GM12878 (cell line): ENCODE measurements around the gene MNT. TPM values are rescaled to one million over a fixed set of nuclear protein-coding genes. Genes with fewer than 3 reads are reported as not detected.

Experiments used
- ATAC-seq: fragments of 200-7000 bp; cut with Tn5 transposase; 3 replicates; pipeline ENCODE4 v1.9.1; 2020; ENCODE audit warnings: mild to moderate bottlenecking, moderate library complexity
- BruUV-seq: library from RNA; stranded (reverse); fragments of 400-500 nt; replicated peaks from 2 replicates; lab custom pipeline; 2021; lab: Mats Ljungman, UMichigan
- CTCF ChIA-PET: fragments of 300-600 bp; sonication (Branson Sonifier 250); formaldehyde crosslinking; extraction: SDS; loops from one replicate; lab custom pipeline; 2021; ENCODE audit warnings: inconsistent platforms; lab: Yijun Ruan, JAX
- POLR2A ChIA-PET: fragments of 350-600 bp; formaldehyde crosslinking; extraction: SDS; loops from one replicate; lab custom pipeline; 2021; ENCODE audit warnings: inconsistent platforms; lab: Charles Lee
- RAD21 ChIA-PET: fragments of 300-600 bp; sonication (Branson Sonifier 250); formaldehyde crosslinking; loops from one replicate; lab custom pipeline; 2023; ENCODE audit warnings: antibody characterized with exemption; ENCODE audit not compliant: unreplicated experiment; lab: Charles Lee
- SMC1A ChIA-PET: fragments of 300-600 bp; sonication (Branson Sonifier 250); formaldehyde crosslinking; loops from one replicate; lab custom pipeline; 2023; ENCODE audit not compliant: unreplicated experiment, uncharacterized antibody; lab: Charles Lee
- DNase-seq: peaks from one replicate; pipeline ENCODE4 v3.0.0-alpha.2; 2011; ENCODE audit warnings: low read depth, low spot score
- FAIRE-seq: peaks from 3 replicates; lab custom pipeline; 2011; peaks lifted over from hg19 to GRCh38; lab: Jason Lieb, UNC
- H2AFZ ChIP-seq: 2 replicates; pipeline ENCODE4 v1.6.0; 2011; ENCODE audit warnings: low read depth, low read length, control low read depth; ENCODE audit not compliant: control insufficient read depth
- H3K27ac ChIP-seq: 2 replicates; pipeline ENCODE4 v1.5.1; 2011; ENCODE audit warnings: control low read depth; ENCODE audit not compliant: control insufficient read depth, insufficient read depth
- H3K27me3 ChIP-seq, 2 experiments: replicated peaks in 1 of 2; 2 replicates each; pipeline versions ENCODE4 v1.6.0 to v1.6.1; 2011; ENCODE audit warnings: low read length in 1 of 2; ENCODE audit not compliant: control insufficient read depth in 2 of 2, insufficient read depth in 2 of 2
- H3K36me3 ChIP-seq, 2 experiments: 2 replicates each; pipeline ENCODE4 v1.5.1; 2011; ENCODE audit warnings: low read length in 1 of 2; ENCODE audit not compliant: control insufficient read depth in 2 of 2, insufficient read depth in 2 of 2
- H3K4me1 ChIP-seq: 2 replicates; pipeline ENCODE4 v1.6.1; 2011; ENCODE audit warnings: mild to moderate bottlenecking, low read length, moderate library complexity, mixed read lengths; ENCODE audit not compliant: control insufficient read depth, insufficient read depth
- H3K4me2 ChIP-seq: 2 replicates; pipeline ENCODE4 v1.6.0; 2011; ENCODE audit warnings: control low read depth; ENCODE audit not compliant: control insufficient read depth, insufficient read depth
- H3K4me3 ChIP-seq: fragments of 200-600 bp; sonication (generic); 2 replicates; pipeline ENCODE4 v1.5.1; 2016
- H3K79me2 ChIP-seq: 2 replicates; pipeline ENCODE4 v1.6.0; 2011; ENCODE audit warnings: low read length; ENCODE audit not compliant: control insufficient read depth, insufficient read depth
- H3K9ac ChIP-seq: 2 replicates; pipeline ENCODE4 v1.8.0; 2011; ENCODE audit warnings: low read length, control low read depth, mixed read lengths; ENCODE audit not compliant: control insufficient read depth, insufficient read depth
- H3K9me3 ChIP-seq: replicated peaks from 3 replicates; pipeline ENCODE4 v1.5.1; 2011; ENCODE audit warnings: mild to moderate bottlenecking, low read length; ENCODE audit not compliant: control insufficient read depth, insufficient read depth
- H4K20me1 ChIP-seq: 2 replicates; pipeline ENCODE4 v1.6.0; 2011; ENCODE audit not compliant: control insufficient read depth, insufficient read depth
- CEBPZ ChIP-seq: fragments of 150-350 bp; IDR thresholded peaks from 2 replicates; pipeline ENCODE4 v1.6.1; 2016; ENCODE audit warnings: low read depth, low read length
- GATAD2B ChIP-seq: fragments of 450-650 bp; conservative IDR thresholded peaks from 2 replicates; pipeline ENCODE4 v1.6.1; 2017; ENCODE audit warnings: low read depth, mild to moderate bottlenecking, moderate library complexity
- SMAD5 ChIP-seq: IDR thresholded peaks from 2 replicates; pipeline ENCODE4 v1.6.1; 2016; ENCODE audit warnings: antibody characterized with exemption, low read depth
- USF2 ChIP-seq: IDR thresholded peaks from 2 replicates; pipeline ENCODE4 v1.6.1; 2011; ENCODE audit warnings: low read depth, low read length, improper control_type of control experiment, borderline replicate concordance
- ZNF592 ChIP-seq: fragments of 450-650 bp; IDR thresholded peaks from 2 replicates; pipeline ENCODE4 v1.6.1; 2017; ENCODE audit warnings: mild to moderate bottlenecking, moderate library complexity
- ZSCAN29 ChIP-seq: fragments of 450-650 bp; IDR thresholded peaks from 2 replicates; pipeline ENCODE4 v1.6.1; 2017; ENCODE audit warnings: mild to moderate bottlenecking, moderate library complexity
- WGBS: methylation state at CpG from one replicate; pipeline ENCODE4 v1.1.6; 2016; ENCODE audit warnings: low lambda C conversion rate; ENCODE audit not compliant: insufficient replicate concordance, insufficient coverage; ENCODE audit errors: missing lambda C conversion rate; 5-methylcytosine and 5-hydroxymethylcytosine counted together
- in situ Hi-C: fragments of 300-500 bp; cut with MboI; formaldehyde crosslinking; loops from 9 replicates; pipeline ENCODE4 v1.14.3; 2018; ENCODE audit warnings: mixed read lengths
- intact Hi-C: fragments of 100-400 bp; cut with micrococcal nuclease; formaldehyde crosslinking; loops from one replicate; pipeline ENCODE4 v1.14.2; 2022; ENCODE audit not compliant: unreplicated experiment
- polyA plus RNA-seq, 11 experiments: library from polyadenylated mRNA; depleted of rRNA in 4 of 11; unstranded in 6 of 11; stranded (reverse) in 5 of 11; fragments of >200 nt; fragmentation: Nextera tagmentation in 4 of 11; fragmentation: Illumina TruSeq in 1 of 11; extraction: Ambion mirVana in 4 of 11; extraction: Trizol in 1 of 11; gene quantifications; 1 replicate in 1 of 11; 2 replicates in 10 of 11; pipeline versions ENCODE4 v1.2.1 to v1.2.3, GENCODE V29; 2011 to 2016; ENCODE audit warnings: inconsistent platforms in 2 of 11, missing spikeins in 2 of 11, low read depth in 1 of 11
- total RNA-seq, 4 experiments: library from RNA; depleted of rRNA in 3 of 4; stranded (reverse); fragments of >200 nt in 3 of 4; fragmentation: Illumina TruSeq in 1 of 4; extraction: Trizol in 1 of 4; gene quantifications; 2 replicates each; pipeline versions ENCODE4 v1.2.1 to v1.2.3, GENCODE V29; 2013 to 2021

MNT gene
- total and polyA plus RNA-seq, 10 of the 15 experiments (the other 5 are each of a cell fraction or from before 2014, with no cell fraction given), result 0.31 to 15.9 (median 3.8) TPM

- TF ChIP-seq USF2 (no peak), ZNF592 (no peak)
Observed at GRCh38 chr17:2376107-2376506, 24.8 kb downstream of the MNT start (continued).

DNA sequence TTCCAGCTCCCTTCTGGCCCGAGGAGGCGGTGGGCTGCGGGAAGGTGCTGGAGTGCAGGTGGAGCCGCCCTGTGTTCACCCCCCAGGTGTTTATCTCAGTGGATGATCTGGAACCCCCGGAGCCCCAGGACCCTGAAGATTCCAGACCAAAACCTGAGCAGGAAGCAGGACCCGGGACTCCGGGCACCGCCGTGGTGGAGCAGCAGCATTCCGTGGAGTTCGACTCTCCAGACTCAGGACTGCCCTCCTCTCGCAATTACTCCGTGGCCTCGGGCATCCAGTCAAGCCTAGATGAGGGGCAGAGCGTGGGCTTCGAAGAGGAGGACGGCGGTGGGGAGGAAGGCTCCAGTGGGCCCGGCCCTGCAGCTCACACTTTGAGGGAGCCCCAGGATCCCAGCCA is 25.5 kb downstream of the MNT start:
- Histone ChIP-seq H3K9me3 (no peaks in the 10 kb centered on the region), H3K4me2 (no peak overlapping the region), H3K36me3 (no peaks in the 10 kb centered on the region; a peak in 3 of 4 replicates), H3K27me3 (no peaks in the 10 kb centered on the region), H3K9ac (no peak overlapping the region), H4K20me1 (no peaks in the 10 kb centered on the region), H2AFZ (no peak overlapping the region), H3K4me1 (no peaks in the 10 kb centered on the region), H3K27ac (no peak overlapping the region), H3K4me3 (no peak overlapping the region), H3K79me2 (no peaks in the 10 kb centered on the region)
- SMC1A ChIA-PET, result no interaction called here
- CTCF ChIA-PET, result no interaction called here
- DNase-seq (no peak), FAIRE-seq (no peak), ATAC-seq (no peak)
- in situ Hi-C loops, result loop anchor here (5.0 kb wide), 1 partner anchor 37 kb away; no protein-coding TSS in a partner anchor
- intact Hi-C loops, result no loop called here
- RAD21 ChIA-PET, result no interaction called here
- POLR2A ChIA-PET, result no interaction called here
- no TSS peak for BruUV-seq
- over 99% methylated on average over 19 of the region's 19 CpGs for WGBS
- TF ChIP-seq SMAD5 (no peak), CEBPZ (no peak), ZSCAN29 (no peak), GATAD2B (no peak)
